GM19238 (cell line): ENCODE measurements around the gene PDS5B.

Source experiments
- DNase-seq: peaks from one replicate; pipeline ENCODE4 v3.0.0; 2011; ENCODE audit warnings: low spot score; ENCODE audit not compliant: insufficient read length

Gene PDS5B

GRCh38 chr13:32590266-32590665 is 4.0 kb downstream of the PDS5B start:
- no peak for DNase-seq

DNA sequence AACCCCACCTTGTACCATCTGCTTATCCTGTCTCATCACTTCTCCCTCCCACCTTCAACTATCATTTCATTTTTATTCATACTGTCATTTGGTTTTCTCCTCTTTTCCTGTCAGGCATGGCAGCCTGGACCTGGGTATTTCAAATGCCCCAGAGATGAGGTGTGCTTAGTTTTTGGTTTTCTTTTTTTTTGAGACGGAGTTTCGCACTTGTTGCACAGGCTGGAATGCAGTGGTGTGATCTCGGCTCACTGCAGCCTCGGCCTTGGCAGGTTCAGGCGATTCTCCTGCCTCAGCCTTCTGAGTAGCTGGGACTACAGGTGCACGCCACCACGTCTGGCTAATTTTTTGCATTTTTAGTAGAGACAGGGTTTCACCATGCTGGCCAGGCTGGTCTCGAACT is 5.8 kb downstream of the PDS5B start:
- DNase-seq, result no peak

DNA sequence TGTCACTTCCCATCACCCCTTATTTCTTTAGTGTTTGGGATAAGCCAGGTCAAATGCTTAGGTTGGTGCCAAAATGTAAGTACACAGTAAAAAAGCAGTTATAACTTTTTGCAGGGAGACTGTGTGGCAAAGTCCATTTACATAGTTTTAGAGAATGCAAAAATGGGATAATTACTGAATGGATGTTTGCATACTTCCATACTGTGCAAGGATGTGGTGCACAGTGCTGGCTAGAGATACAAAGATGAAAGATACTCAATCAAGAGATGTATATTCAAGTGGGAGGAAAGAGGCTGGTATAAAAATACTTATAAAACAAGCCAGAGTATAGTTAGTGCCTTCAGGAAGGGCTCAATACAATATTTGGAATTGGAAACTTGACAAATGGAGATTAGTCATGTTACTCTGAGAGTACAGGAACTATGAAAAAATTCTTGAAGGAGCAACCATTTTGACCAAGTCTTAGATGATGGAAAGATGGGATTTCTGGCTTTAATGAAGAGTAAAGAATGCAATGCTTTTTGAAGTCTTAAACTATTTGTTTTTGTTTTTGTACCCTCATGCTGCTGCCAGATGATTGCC is 8.0 kb downstream of the PDS5B start:
- DNase-seq, result no peak

GRCh38 chr13:32595306-32595705 is 9.1 kb downstream of the PDS5B start:
- no peak for DNase-seq

DNA sequence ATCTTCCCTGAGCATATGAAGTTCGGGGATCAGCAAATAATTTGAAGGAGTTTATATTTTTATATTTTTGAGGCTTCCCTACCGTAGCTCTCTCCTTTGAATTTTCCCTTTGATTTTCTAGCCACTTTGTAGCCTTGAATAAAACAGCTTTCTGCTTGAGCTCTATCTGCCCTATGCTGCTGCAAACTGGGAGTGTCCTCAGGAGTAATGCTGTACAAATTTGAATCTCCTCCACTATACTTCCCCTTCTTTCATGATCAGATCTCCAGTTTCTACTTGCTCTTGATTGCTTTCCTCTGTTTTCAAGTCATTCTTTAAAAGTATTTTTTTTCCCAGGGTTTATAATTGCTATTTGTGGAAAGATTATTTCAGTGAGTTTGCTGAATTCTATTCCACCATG is 14.6 kb downstream of the PDS5B start:
- DNase-seq, result no peak

DNA sequence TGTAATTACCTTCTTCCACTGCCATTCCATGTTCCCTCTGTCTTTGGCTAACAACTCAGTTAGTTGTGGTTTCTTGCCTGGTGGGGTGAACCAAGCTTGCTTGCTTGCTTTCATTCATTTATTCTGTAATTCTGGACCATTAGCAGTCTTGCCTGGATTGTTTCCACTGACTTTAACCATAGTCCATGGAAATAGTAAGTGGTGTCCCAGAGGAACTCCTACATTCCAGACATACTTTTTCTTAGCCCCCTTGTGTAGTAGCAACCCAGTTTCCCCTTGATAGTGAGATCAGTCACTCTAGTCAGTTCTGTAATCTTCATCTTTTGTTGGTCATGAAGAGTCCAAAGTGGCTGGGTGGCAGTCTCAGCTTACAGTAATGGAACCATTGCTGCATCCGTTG is 23.2 kb downstream of the PDS5B start:
- no peak for DNase-seq

- no peak for DNase-seq
Observed at GRCh38 chr13:32610538-32610937, 24.3 kb downstream of the PDS5B start.

DNA sequence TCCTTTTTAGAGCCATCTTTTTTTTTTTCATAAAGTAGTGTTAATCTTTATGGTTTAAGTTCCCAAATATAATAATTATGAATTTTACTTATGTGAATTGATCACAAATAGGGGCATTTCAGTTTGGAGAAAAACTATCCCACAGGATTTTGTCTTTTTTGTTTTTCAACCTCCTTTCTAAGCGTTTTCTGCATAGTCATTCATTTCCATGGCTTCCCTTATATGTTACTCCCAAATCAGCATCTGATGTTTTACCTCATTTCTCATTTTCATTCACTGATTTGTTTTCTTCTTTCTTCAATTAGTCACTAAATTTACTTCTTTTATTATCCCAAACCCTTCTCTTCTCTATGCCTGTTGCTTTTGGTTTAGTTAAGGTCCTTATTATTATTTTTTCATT is 24.7 kb downstream of the PDS5B start:
- DNase-seq, result no peak

DNA sequence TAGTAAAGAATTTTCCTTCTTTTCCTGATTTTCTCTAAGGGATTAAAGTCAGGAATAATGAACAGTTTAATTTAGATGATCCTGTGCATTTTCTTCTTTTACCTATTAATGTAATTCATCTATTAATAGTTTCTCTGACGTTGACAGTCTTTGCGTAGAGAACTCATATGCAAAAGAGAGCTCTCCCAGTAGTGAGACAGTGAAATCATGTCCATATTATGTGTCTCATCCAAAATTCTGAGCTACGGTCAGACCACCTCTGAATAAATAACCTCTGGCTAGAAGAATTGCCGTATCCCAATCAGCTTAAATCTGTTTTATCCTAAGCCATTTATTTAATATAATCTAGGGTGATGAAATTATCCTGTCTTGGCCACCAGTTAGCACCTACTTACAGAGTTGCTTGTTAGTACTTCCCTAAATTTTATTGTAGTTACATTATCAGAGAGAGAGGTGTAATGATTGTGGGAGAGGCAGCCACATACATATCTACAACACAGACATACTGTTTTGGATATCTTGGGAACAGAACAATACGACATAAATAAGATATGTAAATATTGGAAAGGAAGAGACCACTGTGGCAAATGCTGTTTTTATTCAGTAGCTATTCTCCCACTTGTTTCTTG is 30.7 kb downstream of the PDS5B start:
- DNase-seq, result no peak

GRCh38 chr13:32622827-32623226 is 36.6 kb downstream of the PDS5B start:
- no peak for DNase-seq

- no peak for DNase-seq
Observed at GRCh38 chr13:32624441-32624840, 38.2 kb downstream of the PDS5B start.

DNA sequence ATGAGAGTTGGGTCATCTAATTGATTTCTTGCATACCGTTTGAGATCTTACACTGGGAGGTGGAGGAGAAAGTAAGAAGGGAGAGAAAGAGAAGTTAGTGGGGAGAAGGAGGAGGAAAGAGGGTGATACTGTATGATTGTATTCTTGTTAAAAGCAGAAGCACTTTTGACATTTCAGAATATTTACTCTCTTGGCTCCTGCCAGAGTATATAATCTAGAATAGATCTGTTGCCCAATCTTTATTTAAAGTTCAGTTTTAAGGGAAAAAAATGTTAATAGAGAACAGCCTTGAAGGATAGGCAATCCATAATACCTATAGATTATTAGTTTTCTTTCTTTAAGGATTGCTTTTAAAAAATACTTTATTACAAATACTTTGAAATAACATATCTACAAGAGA is 41.5 kb downstream of the PDS5B start:
- no peak for DNase-seq

GRCh38 chr13:32629313-32629712 is 43.1 kb downstream of the PDS5B start:
- DNase-seq, result no peak

DNA sequence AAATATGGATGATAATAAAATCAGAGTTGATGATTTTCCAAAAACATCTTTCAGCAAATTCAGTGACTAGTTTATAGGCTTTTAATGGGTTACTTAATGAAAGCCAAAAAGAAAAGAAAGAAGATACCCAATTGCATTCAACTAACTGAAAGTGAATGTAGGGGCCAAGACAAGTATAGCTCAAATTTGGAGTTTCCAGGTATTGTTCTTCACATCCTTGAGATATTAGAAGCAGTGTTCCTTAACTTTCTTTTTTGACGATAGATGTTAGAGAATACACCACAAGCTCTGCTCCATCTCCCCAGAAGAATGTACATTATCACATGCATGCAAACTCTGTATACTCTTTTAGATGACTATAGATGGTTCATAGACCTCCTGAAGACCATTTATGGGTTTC is 43.6 kb downstream of the PDS5B start:
- no peak for DNase-seq

GRCh38 chr13:32632343-32632909 is 46.2 kb downstream of the PDS5B start:
- DNase-seq, result no peak

GRCh38 chr13:32636711-32637110 is 50.5 kb downstream of the PDS5B start:
- DNase-seq, result no peak

DNA sequence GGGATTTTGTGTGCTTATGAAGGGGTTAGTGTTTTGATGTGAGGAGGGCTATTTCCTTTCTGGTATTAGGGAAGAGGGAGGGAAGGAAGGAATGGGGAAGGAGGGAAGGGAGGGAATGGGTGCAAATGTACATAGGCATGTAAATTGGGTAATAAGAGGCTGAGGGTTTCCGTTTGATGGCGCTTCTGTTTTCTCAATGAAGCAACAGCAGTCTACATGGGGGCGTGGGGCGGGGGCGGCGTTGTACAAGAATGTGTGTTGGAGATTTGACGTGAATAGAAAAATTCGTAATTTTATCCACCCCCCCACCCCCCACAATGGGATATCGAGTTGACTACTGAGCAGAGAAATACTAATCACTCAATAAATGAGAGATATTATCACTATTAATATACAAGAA is 52.5 kb downstream of the PDS5B start:
- DNase-seq, result no peak

DNA sequence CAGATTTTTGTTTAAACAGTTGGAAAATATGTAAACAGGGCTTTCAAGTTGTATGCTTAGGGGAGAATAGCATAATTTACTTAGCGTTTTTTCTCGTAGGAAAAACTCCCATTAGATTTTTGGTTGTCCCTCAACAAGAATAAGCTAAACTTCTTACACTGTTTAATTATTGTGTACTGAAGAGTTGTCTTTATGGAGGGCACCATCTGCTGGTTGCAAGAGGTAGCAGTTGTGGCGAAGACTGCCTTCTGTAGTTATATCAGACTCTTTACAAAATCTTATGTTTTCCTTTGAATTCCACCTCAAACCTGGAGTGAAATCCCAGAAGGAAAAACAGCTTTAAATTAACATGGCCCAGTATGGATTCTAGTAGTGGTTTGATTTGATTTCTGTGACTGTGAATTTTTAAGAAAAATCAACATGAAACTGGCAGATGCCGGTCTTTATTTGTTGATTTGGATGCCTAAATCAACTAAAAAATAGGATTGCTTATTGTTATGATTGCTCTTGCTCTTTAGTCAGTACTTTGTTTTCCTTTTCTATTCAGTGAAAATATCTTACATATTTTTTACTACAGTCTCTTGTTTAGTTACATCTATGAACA is 53.4 kb downstream of the PDS5B start:
- DNase-seq, result peak; percentile 12

DNA sequence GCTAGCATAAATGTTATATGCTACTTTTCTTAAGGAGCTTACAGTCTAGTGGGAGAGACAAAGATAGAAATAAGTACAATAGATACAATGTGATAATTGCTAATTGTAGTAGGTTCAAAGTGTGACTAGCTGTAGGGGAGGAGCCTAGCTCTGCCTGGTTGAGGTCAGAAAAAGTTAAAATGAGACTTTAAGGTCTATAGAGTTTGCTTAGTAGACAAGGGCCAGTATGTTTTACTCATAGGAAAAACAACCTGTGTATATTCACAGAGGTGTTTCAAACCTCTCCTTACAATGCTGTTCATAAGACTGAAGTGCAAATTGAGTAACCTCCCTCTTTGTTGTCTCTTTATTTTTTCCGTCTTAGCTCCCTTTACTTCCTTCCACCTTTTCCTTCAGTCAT is 56.1 kb downstream of the PDS5B start:
- no peak for DNase-seq

DNA sequence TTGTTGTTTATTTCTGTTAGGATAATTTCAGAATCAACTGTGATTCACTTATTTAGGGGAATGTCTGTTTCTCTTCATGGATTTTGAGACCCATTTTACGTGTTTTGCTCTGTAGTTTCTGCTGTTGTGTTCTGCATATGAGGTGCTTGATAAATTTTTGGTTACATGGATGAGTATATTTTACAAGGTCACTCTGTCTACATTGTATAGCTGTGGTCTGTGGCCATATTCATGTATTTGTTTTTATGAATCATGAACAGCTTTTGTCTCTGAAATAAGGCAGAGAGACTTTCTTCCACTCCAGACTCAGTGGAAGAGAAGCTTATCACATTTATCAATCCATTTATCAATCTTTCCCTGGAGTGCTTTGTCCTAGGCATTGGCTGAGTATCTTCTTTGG is 56.6 kb downstream of the PDS5B start:
- DNase-seq, result no peak

- DNase-seq, result no peak
Observed at GRCh38 chr13:32645854-32646253, 59.6 kb downstream of the PDS5B start.

- DNase-seq, result no peak
Observed at GRCh38 chr13:32647926-32648325, 61.7 kb downstream of the PDS5B start.
